ENCODE measurements around the gene PAAF1.

DNA sequence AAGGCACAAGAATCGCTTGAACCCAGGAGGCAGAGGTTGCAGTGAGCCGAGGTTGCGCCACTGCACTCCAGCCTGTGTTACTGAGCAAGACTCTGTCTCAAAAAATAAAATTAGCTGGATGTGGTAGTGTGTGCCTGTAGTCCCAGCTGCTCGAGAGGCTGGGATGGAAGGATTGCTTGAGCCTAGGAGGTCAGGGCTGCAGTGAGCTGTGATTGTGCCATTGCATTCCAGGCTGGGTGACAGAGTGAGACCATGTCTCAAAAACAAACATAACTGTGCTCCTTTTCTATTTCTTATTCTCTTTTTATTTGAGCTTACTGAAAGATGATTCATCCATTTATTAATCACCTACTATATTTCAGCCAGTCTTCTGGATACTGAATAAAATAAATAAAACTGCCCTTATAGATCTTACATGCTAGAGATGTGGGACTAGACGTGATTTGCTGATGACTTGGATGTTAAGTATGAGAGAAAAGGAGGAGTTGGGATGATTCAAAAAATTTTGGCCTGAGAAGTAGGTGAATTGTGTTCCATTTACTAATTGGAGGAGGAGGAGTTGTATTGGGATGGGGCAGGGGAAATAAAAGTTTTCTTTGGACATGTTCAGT lies 18.0 kb downstream of the PAAF1 start:
- TF ChIP-seq EZH2phosphoT487 (IDR thresholded peaks at IDR 0.05; ENCODE audit: insufficient read depth, low read depth) (no peak), EZH2 (IDR thresholded peaks at IDR 0.05; ENCODE audit: insufficient read depth, poor library complexity, severe bottlenecking) (no peak)
